A549 (cell line): ENCODE data around the gene GOSR2. TPM values are rescaled to one million over a fixed set of nuclear protein-coding genes. Genes with fewer than 3 reads are reported as not detected.
"Not testable (repeated sequence)": the region's sequence is repeated elsewhere in the genome, so short reads cannot be mapped to it uniquely, and the experiment has no call there.

ENCODE experiments used
- ATAC-seq, 2 experiments: fragments of 200-7000 bp in 1 of 2; fragments of >200 bp in 1 of 2; cut with Nextera tagmentation in 1 of 2; cut with Tn5 transposase in 1 of 2; 3 replicates each; pipeline versions ENCODE4 v1.8.0 to v1.9.1; 2018 to 2020; ENCODE audit warnings: mild to moderate bottlenecking in 1 of 2, moderate library complexity in 1 of 2
- CTCF ChIA-PET: fragments of 300-600 bp; sonication (Branson Sonifier 250); formaldehyde crosslinking; extraction: SDS; loops from one replicate; lab custom pipeline; 2021; ENCODE audit warnings: antibody characterized with exemption, inconsistent platforms; lab: Yijun Ruan, JAX
- POLR2A ChIA-PET: fragments of 350-600 bp; formaldehyde crosslinking; extraction: SDS; loops from one replicate; lab custom pipeline; 2021; ENCODE audit warnings: antibody characterized with exemption, inconsistent platforms; lab: Yijun Ruan, JAX
- DNase-seq, 2 experiments: peaks; one replicate each; pipeline versions ENCODE4 v3.0.0 to v3.0.0-alpha.2; 2011 to 2016; ENCODE audit warnings: low read depth in 1 of 2, low spot score in 1 of 2
- FAIRE-seq: peaks from 2 replicates; lab custom pipeline; 2011; peaks lifted over from hg19 to GRCh38; lab: Jason Lieb, UNC
- H3K27ac ChIP-seq, 2 experiments: fragments of >200 bp; sonication (Bioruptor Twin); formaldehyde crosslinking; 3 replicates each; pipeline ENCODE4 v1.5.1; 2016 to 2017
- H3K4me1 ChIP-seq: fragments of >200 bp; sonication (Bioruptor Twin); formaldehyde crosslinking; 3 replicates; pipeline ENCODE4 v1.6.1; 2016
- H3K4me2 ChIP-seq: fragments of >200 bp; sonication (Bioruptor Twin); formaldehyde crosslinking; 3 replicates; pipeline ENCODE4 v1.6.1; 2016
- H3K4me3 ChIP-seq: fragments of >200 bp; sonication (Bioruptor Twin); formaldehyde crosslinking; 3 replicates; pipeline ENCODE4 v1.5.1; 2016
- H3K9me3 ChIP-seq: fragments of >200 bp; sonication (Bioruptor Twin); formaldehyde crosslinking; 3 replicates; pipeline ENCODE4 v1.6.1; 2016
- ATOH8 ChIP-seq: fragments of 250-450 bp; sonication (Bioruptor Pico); IDR thresholded peaks from 2 replicates; pipeline ENCODE4 v1.5.0; 2020; ENCODE audit warnings: low read depth, mild to moderate bottlenecking, moderate library complexity
- BCL3 ChIP-seq: fragments of >200 bp; sonication (Bioruptor Twin); formaldehyde crosslinking; IDR thresholded peaks from 3 replicates; pipeline ENCODE4 v1.6.1; 2016
- BHLHE40 ChIP-seq: IDR thresholded peaks from 2 replicates; pipeline ENCODE4 v1.6.1; 2012; ENCODE audit warnings: low read depth, low read length, inconsistent platforms
- CEBPB ChIP-seq, 2 experiments: fragments of >200 bp in 1 of 2; sonication (Bioruptor Twin) in 1 of 2; formaldehyde crosslinking in 1 of 2; IDR thresholded peaks; 2 replicates each; pipeline ENCODE4 v1.6.1; 2012 to 2016
- CHD2 ChIP-seq: fragments of 150-350 bp; IDR thresholded peaks from 2 replicates; pipeline ENCODE4 v1.6.1; 2014; ENCODE audit warnings: low read length; ENCODE audit not compliant: partially characterized antibody
- EHF ChIP-seq: fragments of 250-450 bp; sonication (Bioruptor Pico); IDR thresholded peaks from 2 replicates; pipeline ENCODE4 v1.5.0; 2020; ENCODE audit warnings: mild to moderate bottlenecking
- FOSB ChIP-seq: fragments of 250-450 bp; sonication (Bioruptor Pico); IDR thresholded peaks from 2 replicates; pipeline ENCODE4 v1.5.0; 2020; ENCODE audit warnings: mild to moderate bottlenecking, moderate library complexity
- FOXS1 ChIP-seq: fragments of 250-450 bp; sonication (Bioruptor Pico); IDR thresholded peaks from 2 replicates; pipeline ENCODE4 v1.5.0; 2020; ENCODE audit warnings: mild to moderate bottlenecking, moderate library complexity
- HMGXB4 ChIP-seq: fragments of 250-450 bp; sonication (Bioruptor Pico); IDR thresholded peaks from 2 replicates; pipeline ENCODE4 v1.5.0; 2021; ENCODE audit warnings: mild to moderate bottlenecking, moderate library complexity, borderline replicate concordance
- HOXA7 ChIP-seq: fragments of 250-450 bp; sonication (Bioruptor Pico); IDR thresholded peaks from 2 replicates; pipeline ENCODE4 v1.5.0; 2020; ENCODE audit warnings: mild to moderate bottlenecking, moderate library complexity
- JUN ChIP-seq, 2 experiments: fragments of >200 bp; sonication (Bioruptor Twin); formaldehyde crosslinking; IDR thresholded peaks; 2 replicates in 1 of 2; 3 replicates in 1 of 2; pipeline ENCODE4 v1.6.1; 2016 to 2017
- KDM1A ChIP-seq: fragments of 200-600 bp; sonication (generic); IDR thresholded peaks from 2 replicates; pipeline ENCODE4 v1.6.1; 2016; ENCODE audit warnings: low read depth, mild to moderate bottlenecking
- KDM5A ChIP-seq: fragments of 200-600 bp; sonication (generic); IDR thresholded peaks from 2 replicates; pipeline ENCODE4 v1.6.1; 2016; ENCODE audit warnings: antibody characterized with exemption, mild to moderate bottlenecking
- MAZ ChIP-seq: fragments of 150-350 bp; IDR thresholded peaks from 2 replicates; pipeline ENCODE4 v1.6.1; 2014; ENCODE audit warnings: antibody characterized with exemption, low read depth, low read length, borderline replicate concordance
- NPAS2 ChIP-seq: fragments of 250-450 bp; sonication (Bioruptor Pico); IDR thresholded peaks from 2 replicates; pipeline ENCODE4 v1.8.0; 2022; ENCODE audit warnings: mild to moderate bottlenecking, moderate library complexity, borderline replicate concordance
- PBX3 ChIP-seq: IDR thresholded peaks from 2 replicates; pipeline ENCODE4 v1.6.1; 2012
- POLR2A ChIP-seq: IDR thresholded peaks from 2 replicates; pipeline ENCODE4 v1.6.1; 2012; ENCODE audit warnings: mild to moderate bottlenecking, low read length
- RARB ChIP-seq: fragments of 250-450 bp; sonication (Bioruptor Pico); IDR thresholded peaks from 2 replicates; pipeline ENCODE4 v1.8.0; 2021; ENCODE audit warnings: mild to moderate bottlenecking, moderate library complexity
- RCOR1 ChIP-seq: fragments of 150-350 bp; IDR thresholded peaks from 2 replicates; pipeline ENCODE4 v1.6.1; 2014; ENCODE audit warnings: antibody characterized with exemption, low read length, low read depth
- RFX5 ChIP-seq: fragments of 450-650 bp; IDR thresholded peaks from 2 replicates; pipeline ENCODE4 v1.7.1; 2014; ENCODE audit warnings: antibody characterized with exemption, mild to moderate bottlenecking, moderate library complexity
- RNF2 ChIP-seq: fragments of 200-600 bp; sonication (generic); IDR thresholded peaks from 2 replicates; pipeline ENCODE4 v1.6.1; 2016; ENCODE audit warnings: low read depth, mild to moderate bottlenecking, antibody characterized with exemption, moderate library complexity, borderline replicate concordance
- SMC3 ChIP-seq: fragments of >200 bp; sonication (Bioruptor Twin); formaldehyde crosslinking; IDR thresholded peaks from 3 replicates; pipeline ENCODE4 v1.6.1; 2018; ENCODE audit warnings: inconsistent platforms
- ZNF302 ChIP-seq: fragments of 250-450 bp; sonication (Bioruptor Pico); IDR thresholded peaks from 2 replicates; pipeline ENCODE4 v1.9.0; 2021; ENCODE audit warnings: inconsistent platforms, mild to moderate bottlenecking, moderate library complexity
- ZSCAN20 ChIP-seq: fragments of 250-450 bp; sonication (Bioruptor Pico); IDR thresholded peaks from 2 replicates; pipeline ENCODE4 v1.8.0; 2022; ENCODE audit warnings: mild to moderate bottlenecking, moderate library complexity
- WGBS: methylation state at CpG from one replicate; pipeline ENCODE4 v1.1.6; 2017; ENCODE audit errors: missing lambda C conversion rate; 5-methylcytosine and 5-hydroxymethylcytosine counted together
- polyA plus RNA-seq, 4 experiments: library from polyadenylated mRNA; depleted of rRNA in 3 of 4; stranded (reverse); fragments of >200 nt; fragmentation: RNase III in 1 of 4; extraction: RNeasy Plus Mini Kit Qiagen cat#74134 plus additional on column Dnase treatment in 1 of 4; gene quantifications; 2 replicates in 3 of 4; 3 replicates in 1 of 4; pipeline ENCODE4 v1.2.3, GENCODE V29; 2011 to 2017

The GOSR2 gene
- polyA plus RNA-seq, 2 of the 4 experiments (the other 2 are of a cell fraction) = 36.9 to 68.3 TPM

GRCh38 chr17:46951706-46952105, 28.7 kb downstream of the GOSR2 start:
- ChIA-PET POLR2A (interaction anchor here (0.9 kb wide), 1 partner anchor 11 kb away, joined by 3 read pairs; no protein-coding TSS in a partner anchor), CTCF (interaction anchor here (0.7 to 32.4 kb wide), 5 partner anchors 0 to 364 kb away, joined by 3 to 460 read pairs (median 11); partner anchors contain the start of gene RPRML)
- no peak for FAIRE-seq
- Histone ChIP-seq H3K4me2 (no peak overlapping the region), H3K4me3 (no peak overlapping the region), H3K9me3 (no peaks in the 10 kb centered on the region), H3K4me1 (no peaks in the 10 kb centered on the region), H3K27ac (no peak overlapping the region)
- 54% methylated on average over 5 of the region's 5 CpGs for WGBS
- DNase-seq = no peak
- ATAC-seq = no peak
- TF ChIP-seq RCOR1 (no peak), PBX3 (no peak), BHLHE40 (no peak), NPAS2 (CRISPR knock-in tag) (no peak), CHD2 (no peak), RARB (CRISPR knock-in tag) (no peak), EHF (CRISPR knock-in tag) (no peak), SMC3 (no peak), KDM5A (no peak), RFX5 (no peak), JUN (IDR thresholded peaks at IDR 0.05) (no peak), RNF2 (no peak)

GRCh38 chr17:46952115-46952514, 29.2 kb downstream of the GOSR2 start:
- no peak overlapping the region for H3K27ac ChIP-seq
- CTCF ChIA-PET = interaction anchor here (0.7 to 32.4 kb wide), 5 partner anchors 0 to 363 kb away, joined by 3 to 460 read pairs (median 11); partner anchors contain the start of gene RPRML
- H3K4me3 ChIP-seq = no peak overlapping the region
- FAIRE-seq = no peak
- H3K4me2 ChIP-seq = no peak overlapping the region
- DNase-seq = no peak
- no peaks in the 10 kb centered on the region for H3K4me1 ChIP-seq
- WGBS = 89% methylated on average over 9 of the region's 9 CpGs
- H3K9me3 ChIP-seq = no peaks in the 10 kb centered on the region
- TF ChIP-seq KDM1A (no peak), EHF (CRISPR knock-in tag) (no peak), MAZ (no peak), RCOR1 (no peak), JUN (IDR thresholded peaks at IDR 0.05) (no peak), FOXS1 (CRISPR knock-in tag) (no peak), POLR2A (no peak), ATOH8 (CRISPR knock-in tag) (no peak), HOXA7 (CRISPR knock-in tag) (no peak), ZNF302 (CRISPR knock-in tag) (no peak), HMGXB4 (CRISPR knock-in tag) (no peak), CEBPB (IDR thresholded peaks at IDR 0.05) (no peak), BCL3 (no peak), FOSB (no peak), ZSCAN20 (CRISPR knock-in tag) (no peak), RARB (CRISPR knock-in tag) (no peak)
- TF ChIP-seq, all 56 proteins: peak for 0
- ATAC-seq = no peak
- POLR2A ChIA-PET = interaction anchor here (0.9 kb wide), 1 partner anchor 11 kb away, joined by 3 read pairs; no protein-coding TSS in a partner anchor

GRCh38 chr17:46953191-46953590, 30.2 kb downstream of the GOSR2 start:
- 75% methylated on average over 2 of the region's 4 CpGs for WGBS
- ATAC-seq, POLR2A ChIA-PET, FAIRE-seq, H3K9me3 ChIP-seq, H3K4me3 ChIP-seq, DNase-seq, H3K4me2 ChIP-seq, H3K27ac ChIP-seq, H3K4me1 ChIP-seq: not testable (repeated sequence)
- CTCF ChIA-PET = interaction anchor here (2.1 to 32.4 kb wide), 3 partner anchors 2 to 47 kb away, joined by 11 to 460 read pairs (median 460); partner anchors contain the start of gene RPRML
